K562 (cell line): Measurements from ENCODE around the gene NOL12.
A peak's percentile ranks its signal among the peaks of the same experiment; 100 is the strongest.

Experiments used
- ATF3 ChIP-seq, 2 experiments: fragments of 450-650 bp in 1 of 2; sonication (generic) in 1 of 2; formaldehyde crosslinking in 1 of 2; IDR thresholded peaks in 1 of 2; conservative IDR thresholded peaks in 1 of 2; 2 replicates each; pipeline versions ENCODE4 v1.6.1 to v1.8.1; 2016 to 2023; ENCODE audit warnings: mild to moderate bottlenecking in 2 of 2, moderate library complexity in 2 of 2, inconsistent platforms in 1 of 2, missing genetic modification reagents in 1 of 2
- EP300 ChIP-seq: IDR thresholded peaks from 2 replicates; pipeline ENCODE4 v1.6.1; 2012; ENCODE audit warnings: low read length, improper control_type of control experiment
- KLF16 ChIP-seq: IDR thresholded peaks from 2 replicates; pipeline ENCODE4 v1.6.1; 2016; ENCODE audit warnings: antibody characterized with exemption
- RBM15 ChIP-seq: fragments of 200-400 bp; formaldehyde crosslinking; IDR thresholded peaks from 2 replicates; pipeline ENCODE4 v1.6.1; 2018; ENCODE audit warnings: mild to moderate bottlenecking, low read length, moderate library complexity; ENCODE audit not compliant: insufficient read depth
- RFX5 ChIP-seq: IDR thresholded peaks from 2 replicates; pipeline ENCODE4 v1.6.1; 2011; ENCODE audit warnings: low read depth, mild to moderate bottlenecking, improper control_type of control experiment, low read length
- SETDB1 ChIP-seq: IDR thresholded peaks from one replicate; pipeline ENCODE4 v1.6.1; 2012; ENCODE audit warnings: low read length, control low read depth, inconsistent platforms
- SMAD1 ChIP-seq: fragments of 150-350 bp; IDR thresholded peaks from 2 replicates; pipeline ENCODE4 v1.6.1; 2014; ENCODE audit warnings: low read length, low read depth; ENCODE audit not compliant: partially characterized antibody
- ZFX ChIP-seq: sonication (generic); formaldehyde crosslinking; IDR thresholded peaks from 2 replicates; pipeline ENCODE4 v1.8.0; 2022; ENCODE audit warnings: mild to moderate bottlenecking, missing genetic modification reagents, moderate library complexity
- TF ChIP-seq, protein P1 (sequence below): fragments of 250-450 bp; sonication (Bioruptor Pico); IDR thresholded peaks from 2 replicates; pipeline ENCODE4 v1.8.0; 2022; ENCODE audit warnings: inconsistent platforms
- TF ChIP-seq, protein P2 (sequence below), 3 experiments: IDR thresholded peaks in 2 of 3; conservative IDR thresholded peaks in 1 of 3; 2 replicates each; pipeline ENCODE4 v1.5.1; 2011 to 2012; ENCODE audit warnings: low read length in 3 of 3, mild to moderate bottlenecking in 3 of 3, control low read depth in 2 of 3, improper control_type of control experiment in 1 of 3, inconsistent platforms in 1 of 3, low read depth in 1 of 3, mixed read lengths in 1 of 3, moderate library complexity in 1 of 3; ENCODE audit not compliant: insufficient read depth in 2 of 3
- TF ChIP-seq, protein P3 (sequence below): sonication (generic); formaldehyde crosslinking; IDR thresholded peaks from 2 replicates; pipeline ENCODE4 v1.8.1; 2023; ENCODE audit warnings: missing genetic modification reagents, mild to moderate bottlenecking, borderline replicate concordance

GRCh38 chr22:37686002-37686982 is at the start of gene NOL12:
- TF ChIP-seq RFX5 (no peak), SETDB1 (no peak), SMAD1 (no peak), ZFX (CRISPR knock-in tag) (peak; percentile 90), RBM15 (no peak), KLF16 (no peak), EP300 (no peak), ATF3 (IDR thresholded peaks at IDR 0.05) (no peak), ATF3 (CRISPR knock-in tag; conservative IDR thresholded peaks at IDR 0.05) (no peak)
- TF ChIP-seq, protein P1, sequence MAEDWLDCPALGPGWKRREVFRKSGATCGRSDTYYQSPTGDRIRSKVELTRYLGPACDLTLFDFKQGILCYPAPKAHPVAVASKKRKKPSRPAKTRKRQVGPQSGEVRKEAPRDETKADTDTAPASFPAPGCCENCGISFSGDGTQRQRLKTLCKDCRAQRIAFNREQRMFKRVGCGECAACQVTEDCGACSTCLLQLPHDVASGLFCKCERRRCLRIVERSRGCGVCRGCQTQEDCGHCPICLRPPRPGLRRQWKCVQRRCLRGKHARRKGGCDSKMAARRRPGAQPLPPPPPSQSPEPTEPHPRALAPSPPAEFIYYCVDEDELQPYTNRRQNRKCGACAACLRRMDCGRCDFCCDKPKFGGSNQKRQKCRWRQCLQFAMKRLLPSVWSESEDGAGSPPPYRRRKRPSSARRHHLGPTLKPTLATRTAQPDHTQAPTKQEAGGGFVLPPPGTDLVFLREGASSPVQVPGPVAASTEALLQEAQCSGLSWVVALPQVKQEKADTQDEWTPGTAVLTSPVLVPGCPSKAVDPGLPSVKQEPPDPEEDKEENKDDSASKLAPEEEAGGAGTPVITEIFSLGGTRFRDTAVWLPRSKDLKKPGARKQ (CRISPR knock-in tag) = no peak
- TF ChIP-seq, protein P2, sequence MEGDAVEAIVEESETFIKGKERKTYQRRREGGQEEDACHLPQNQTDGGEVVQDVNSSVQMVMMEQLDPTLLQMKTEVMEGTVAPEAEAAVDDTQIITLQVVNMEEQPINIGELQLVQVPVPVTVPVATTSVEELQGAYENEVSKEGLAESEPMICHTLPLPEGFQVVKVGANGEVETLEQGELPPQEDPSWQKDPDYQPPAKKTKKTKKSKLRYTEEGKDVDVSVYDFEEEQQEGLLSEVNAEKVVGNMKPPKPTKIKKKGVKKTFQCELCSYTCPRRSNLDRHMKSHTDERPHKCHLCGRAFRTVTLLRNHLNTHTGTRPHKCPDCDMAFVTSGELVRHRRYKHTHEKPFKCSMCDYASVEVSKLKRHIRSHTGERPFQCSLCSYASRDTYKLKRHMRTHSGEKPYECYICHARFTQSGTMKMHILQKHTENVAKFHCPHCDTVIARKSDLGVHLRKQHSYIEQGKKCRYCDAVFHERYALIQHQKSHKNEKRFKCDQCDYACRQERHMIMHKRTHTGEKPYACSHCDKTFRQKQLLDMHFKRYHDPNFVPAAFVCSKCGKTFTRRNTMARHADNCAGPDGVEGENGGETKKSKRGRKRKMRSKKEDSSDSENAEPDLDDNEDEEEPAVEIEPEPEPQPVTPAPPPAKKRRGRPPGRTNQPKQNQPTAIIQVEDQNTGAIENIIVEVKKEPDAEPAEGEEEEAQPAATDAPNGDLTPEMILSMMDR (IDR thresholded peaks at IDR 0.05 in 2 of 3, conservative IDR thresholded peaks at IDR 0.05 in 1 of 3; ENCODE audit: insufficient read depth in 2 of 3, low read depth in 1 of 3, low read length in 3 of 3) = no peak
- TF ChIP-seq, protein P3, sequence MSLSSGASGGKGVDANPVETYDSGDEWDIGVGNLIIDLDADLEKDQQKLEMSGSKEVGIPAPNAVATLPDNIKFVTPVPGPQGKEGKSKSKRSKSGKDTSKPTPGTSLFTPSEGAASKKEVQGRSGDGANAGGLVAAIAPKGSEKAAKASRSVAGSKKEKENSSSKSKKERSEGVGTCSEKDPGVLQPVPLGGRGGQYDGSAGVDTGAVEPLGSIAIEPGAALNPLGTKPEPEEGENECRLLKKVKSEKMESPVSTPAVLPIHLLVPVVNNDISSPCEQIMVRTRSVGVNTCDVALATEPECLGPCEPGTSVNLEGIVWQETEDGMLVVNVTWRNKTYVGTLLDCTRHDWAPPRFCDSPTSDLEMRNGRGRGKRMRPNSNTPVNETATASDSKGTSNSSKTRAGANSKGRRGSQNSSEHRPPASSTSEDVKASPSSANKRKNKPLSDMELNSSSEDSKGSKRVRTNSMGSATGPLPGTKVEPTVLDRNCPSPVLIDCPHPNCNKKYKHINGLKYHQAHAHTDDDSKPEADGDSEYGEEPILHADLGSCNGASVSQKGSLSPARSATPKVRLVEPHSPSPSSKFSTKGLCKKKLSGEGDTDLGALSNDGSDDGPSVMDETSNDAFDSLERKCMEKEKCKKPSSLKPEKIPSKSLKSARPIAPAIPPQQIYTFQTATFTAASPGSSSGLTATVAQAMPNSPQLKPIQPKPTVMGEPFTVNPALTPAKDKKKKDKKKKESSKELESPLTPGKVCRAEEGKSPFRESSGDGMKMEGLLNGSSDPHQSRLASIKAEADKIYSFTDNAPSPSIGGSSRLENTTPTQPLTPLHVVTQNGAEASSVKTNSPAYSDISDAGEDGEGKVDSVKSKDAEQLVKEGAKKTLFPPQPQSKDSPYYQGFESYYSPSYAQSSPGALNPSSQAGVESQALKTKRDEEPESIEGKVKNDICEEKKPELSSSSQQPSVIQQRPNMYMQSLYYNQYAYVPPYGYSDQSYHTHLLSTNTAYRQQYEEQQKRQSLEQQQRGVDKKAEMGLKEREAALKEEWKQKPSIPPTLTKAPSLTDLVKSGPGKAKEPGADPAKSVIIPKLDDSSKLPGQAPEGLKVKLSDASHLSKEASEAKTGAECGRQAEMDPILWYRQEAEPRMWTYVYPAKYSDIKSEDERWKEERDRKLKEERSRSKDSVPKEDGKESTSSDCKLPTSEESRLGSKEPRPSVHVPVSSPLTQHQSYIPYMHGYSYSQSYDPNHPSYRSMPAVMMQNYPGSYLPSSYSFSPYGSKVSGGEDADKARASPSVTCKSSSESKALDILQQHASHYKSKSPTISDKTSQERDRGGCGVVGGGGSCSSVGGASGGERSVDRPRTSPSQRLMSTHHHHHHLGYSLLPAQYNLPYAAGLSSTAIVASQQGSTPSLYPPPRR (CRISPR knock-in tag) = no peak
